DMS 273 treated with DMSO at 0.1 percent for 48 hours (cell line): ENCODE measurements around the gene THRAP3.
A peak's percentile ranks its signal among the peaks of the same experiment; 100 is the strongest.
"Not testable (repeated sequence)": the region's sequence is repeated elsewhere in the genome, so short reads cannot be mapped to it uniquely, and the experiment has no call there.

Source experiments
- DNase-seq: peaks from one replicate; lab custom pipeline; 2025; lab: John Stamatoyannopoulos, UW

THRAP3 gene

GRCh38 chr1:36204347-36204909, 19.8 kb upstream of the THRAP3 start:
- DNase-seq = peak; percentile 38

GRCh38 chr1:36206323-36206858, 17.9 kb upstream of the THRAP3 start:
- DNase-seq = no peak

DNA sequence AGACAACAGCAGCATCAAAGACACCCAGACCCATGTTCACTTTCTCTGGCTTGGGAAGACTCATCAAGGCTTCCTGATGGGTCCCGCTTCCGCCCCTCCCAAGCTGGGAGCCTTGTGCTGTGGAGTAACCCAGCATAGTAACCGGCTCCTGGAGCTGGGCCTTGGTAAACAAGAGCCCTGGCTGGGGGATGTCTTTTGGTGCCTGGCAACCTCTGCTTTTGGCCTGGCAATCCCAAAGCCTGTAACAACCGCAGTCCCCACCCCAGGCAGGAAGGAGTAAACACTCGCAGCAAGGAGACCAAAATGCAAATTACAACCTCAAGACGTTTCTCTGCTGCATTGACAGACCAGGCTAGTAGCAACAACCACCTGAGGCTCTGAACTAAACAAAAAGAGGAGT, 16.9 kb upstream of the THRAP3 start:
- DNase-seq = no peak

GRCh38 chr1:36208978-36209703, 15.1 kb upstream of the THRAP3 start:
- no peak for DNase-seq

- no peak for DNase-seq
Observed at GRCh38 chr1:36211307-36211706, 12.9 kb upstream of the THRAP3 start.

GRCh38 chr1:36211841-36212240, 12.4 kb upstream of the THRAP3 start:
- DNase-seq = no peak

GRCh38 chr1:36212782-36213181, 11.5 kb upstream of the THRAP3 start:
- no peak for DNase-seq

GRCh38 chr1:36217670-36218069, 6.6 kb upstream of the THRAP3 start:
- DNase-seq = no peak

DNA sequence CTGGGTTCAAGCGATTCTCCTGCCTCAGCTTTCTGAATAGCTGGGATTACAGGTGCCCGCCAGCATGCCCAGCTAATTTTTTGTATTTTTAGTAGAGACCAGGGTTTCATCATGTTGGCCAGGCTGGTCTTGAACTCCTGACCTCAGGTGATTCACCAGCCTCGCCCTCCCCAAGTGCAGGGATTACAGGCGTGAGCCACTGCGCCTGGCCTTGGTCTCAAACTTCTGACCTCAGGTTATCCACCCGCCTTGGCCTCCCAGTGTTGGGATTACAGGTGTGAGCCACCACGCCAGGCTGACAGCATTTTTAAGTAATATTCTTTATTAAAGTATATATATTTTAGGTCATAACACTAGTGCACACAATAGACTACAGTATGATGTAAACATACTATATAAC, 2.3 kb upstream of the THRAP3 start:
- not testable (repeated sequence) for DNase-seq

DNA sequence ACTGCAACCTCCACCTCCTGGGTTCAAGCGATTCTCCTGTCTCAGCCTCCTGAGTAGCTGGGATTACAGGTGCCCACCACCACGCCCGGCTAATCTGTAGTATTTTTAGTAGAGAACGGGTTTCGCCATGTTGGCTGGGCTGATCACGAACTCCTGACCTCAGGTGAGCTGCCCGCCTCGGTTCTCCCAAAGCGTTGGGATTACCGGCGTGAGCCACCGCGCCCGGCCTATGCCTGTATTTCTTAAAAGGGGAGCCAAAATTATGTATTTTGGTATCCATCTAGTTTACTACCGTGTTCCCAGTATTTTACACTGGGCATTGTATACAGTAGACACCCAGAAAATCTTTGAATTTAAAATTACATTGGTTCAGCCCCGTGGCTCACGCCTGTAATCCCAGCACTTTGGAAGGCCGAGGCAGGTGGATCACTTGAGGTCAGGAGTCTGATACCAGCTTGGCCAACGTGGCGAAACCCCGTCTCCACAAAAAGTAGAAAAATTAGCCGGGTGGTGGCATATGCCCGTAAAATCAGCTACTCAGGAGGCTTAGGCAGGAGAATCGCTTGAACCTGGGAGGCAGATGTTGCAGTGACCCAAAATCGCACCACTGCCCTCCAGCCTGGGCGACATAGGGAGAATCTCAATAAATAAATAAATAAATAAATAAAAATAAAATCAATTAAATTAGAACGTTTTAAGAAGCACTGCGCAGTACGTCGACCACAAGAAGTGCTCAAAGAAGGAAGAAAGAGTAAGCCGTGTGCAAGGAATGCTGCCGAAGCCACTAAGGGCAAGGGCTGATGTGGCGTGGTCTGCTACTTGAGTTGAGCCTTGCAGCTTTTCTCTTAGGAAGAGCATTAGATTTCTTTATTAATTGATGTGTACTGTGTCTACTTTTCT, 1.5 kb upstream of the THRAP3 start:
- DNase-seq = no peak

DNA sequence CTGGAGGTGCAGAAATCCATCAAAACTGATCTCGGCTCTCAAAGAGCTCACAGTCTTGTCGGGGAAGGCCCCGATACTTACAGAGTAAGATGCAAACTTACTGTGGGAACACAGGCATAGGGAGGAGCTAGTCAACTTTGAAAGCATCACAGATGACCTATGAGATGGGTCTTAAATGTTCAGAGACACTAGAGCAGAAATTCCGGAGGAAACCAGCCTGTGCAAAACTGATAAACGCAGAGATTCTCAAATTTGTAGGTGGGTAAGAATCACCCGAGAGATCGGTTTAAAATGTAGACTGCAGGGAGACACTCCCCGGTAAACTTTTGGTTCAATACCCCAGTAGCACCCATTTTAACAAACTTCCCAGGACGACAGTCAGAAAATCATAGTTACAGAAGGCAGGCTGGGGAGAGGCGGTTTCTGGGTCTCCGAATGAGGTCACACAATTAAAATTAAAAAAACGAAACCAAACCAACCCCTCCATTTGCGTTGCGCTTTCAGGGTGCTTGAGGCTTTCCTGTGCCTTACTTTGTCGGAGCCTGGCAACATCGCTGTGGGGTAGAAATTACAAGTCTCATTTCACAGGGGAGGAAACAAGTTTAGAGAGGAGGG, 755 bp upstream of the THRAP3 start:
- DNase-seq = peak; percentile 30

GRCh38 chr1:36224537-36225282, 467 bp downstream of the THRAP3 start:
- DNase-seq = peak; percentile 82

- no peak for DNase-seq
Observed at GRCh38 chr1:36225283-36225899, 1.1 kb downstream of the THRAP3 start.

DNA sequence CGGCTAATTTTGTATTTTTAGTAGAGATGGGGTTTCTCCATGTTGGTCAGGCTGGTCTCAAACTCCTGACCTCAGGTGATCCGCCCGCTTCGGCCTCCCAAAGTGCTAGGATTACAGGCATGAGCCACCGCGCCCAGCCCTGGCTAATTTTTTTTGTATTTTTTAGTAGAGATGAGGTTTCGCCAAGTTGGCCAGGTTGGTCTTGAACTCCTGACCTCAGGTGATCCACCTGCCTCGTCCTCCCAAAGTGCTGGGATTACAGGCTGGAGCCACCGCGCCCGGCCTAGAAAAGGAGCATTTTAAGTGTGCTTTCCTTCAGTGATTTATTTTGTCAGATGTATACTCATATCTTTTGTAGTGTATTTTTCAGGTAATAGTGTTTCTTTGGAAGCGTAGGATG, 6.0 kb downstream of the THRAP3 start:
- not testable (repeated sequence) for DNase-seq

DNA sequence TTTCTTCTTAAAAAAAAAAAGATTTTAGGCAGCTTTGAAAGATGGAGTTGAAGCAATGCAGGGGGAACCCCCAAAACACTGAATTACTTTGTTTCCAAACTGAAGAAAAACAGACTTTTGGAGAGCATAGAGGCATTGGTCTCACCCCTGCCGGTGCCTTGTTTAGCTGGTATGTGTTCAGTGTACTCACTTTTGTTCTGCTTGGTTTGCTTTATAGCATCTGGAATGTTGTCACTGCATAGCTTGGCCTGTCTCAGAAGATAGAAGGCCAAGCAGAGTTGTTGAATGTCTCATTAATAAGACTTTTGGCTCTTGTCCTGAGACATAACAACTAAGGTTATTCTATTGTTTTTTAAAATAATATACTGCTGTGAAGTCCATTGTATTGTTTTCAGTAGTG, 6.9 kb downstream of the THRAP3 start:
- no peak for DNase-seq

DNA sequence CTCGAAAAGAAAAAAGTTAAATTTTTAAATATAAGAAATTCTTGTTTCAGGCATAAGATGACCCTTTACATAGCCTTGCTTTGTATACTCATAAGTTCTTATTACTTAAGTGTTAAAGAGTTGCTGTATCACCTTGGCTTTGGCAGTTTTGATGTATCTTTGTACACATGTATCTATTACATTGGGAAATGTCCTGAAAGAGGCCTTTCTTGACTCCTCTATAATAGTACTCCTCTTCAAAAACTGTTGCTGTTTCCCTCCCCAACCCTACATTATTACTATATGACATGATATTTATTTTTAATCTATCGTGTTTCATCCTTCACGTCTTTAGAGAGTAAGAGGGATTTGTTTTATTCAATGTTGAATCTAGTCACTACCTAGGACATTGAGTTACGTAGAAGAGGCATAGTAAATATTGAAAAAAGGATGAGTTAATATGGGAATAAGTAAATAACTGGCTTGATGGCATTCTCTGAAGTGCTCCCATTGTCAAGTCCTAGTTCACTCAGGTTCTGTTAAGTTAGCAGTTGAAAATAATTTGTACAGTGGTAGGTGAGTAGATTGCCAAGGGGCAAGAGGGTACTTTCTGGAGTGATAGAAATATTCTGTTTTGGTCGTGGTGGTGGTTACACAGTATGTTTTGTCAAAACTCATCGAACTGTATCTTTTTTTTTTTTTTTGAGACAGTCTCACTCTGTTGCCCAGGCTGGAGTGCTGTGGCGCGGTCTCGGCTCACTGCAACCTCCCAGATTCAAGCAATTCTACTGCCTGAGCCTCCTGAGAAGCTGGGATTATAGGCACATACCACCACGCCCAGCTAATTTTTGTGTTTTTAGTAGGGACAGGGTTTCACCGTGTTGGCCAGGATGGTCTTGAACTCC, 8.2 kb downstream of the THRAP3 start:
- DNase-seq = no peak

GRCh38 chr1:36236302-36236701, 12.1 kb downstream of the THRAP3 start:
- no peak for DNase-seq

DNA sequence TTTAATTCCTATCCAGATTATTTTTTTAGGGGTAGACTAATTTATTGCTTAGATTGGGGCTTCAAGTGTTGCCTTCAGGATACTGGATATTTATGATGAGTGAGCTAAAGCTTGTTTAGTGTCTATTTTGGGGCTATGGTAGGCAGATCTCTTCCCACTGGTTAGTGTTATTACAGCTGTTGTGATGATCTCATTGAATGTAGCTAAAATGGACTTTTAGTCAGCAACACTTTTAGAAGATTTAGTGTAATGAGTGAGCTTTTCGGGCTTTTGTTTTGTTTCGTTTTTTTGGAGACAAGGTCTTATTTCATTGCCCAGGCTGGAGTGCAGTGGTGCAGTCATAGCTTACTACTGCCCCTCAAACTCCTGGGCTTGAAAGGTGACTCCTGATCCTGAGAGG, 14.2 kb downstream of the THRAP3 start:
- no peak for DNase-seq

GRCh38 chr1:36239941-36240637, 15.8 kb downstream of the THRAP3 start:
- no peak for DNase-seq
